ENCODE data around the gene TMEM11.

- TF ChIP-seq, protein P1, sequence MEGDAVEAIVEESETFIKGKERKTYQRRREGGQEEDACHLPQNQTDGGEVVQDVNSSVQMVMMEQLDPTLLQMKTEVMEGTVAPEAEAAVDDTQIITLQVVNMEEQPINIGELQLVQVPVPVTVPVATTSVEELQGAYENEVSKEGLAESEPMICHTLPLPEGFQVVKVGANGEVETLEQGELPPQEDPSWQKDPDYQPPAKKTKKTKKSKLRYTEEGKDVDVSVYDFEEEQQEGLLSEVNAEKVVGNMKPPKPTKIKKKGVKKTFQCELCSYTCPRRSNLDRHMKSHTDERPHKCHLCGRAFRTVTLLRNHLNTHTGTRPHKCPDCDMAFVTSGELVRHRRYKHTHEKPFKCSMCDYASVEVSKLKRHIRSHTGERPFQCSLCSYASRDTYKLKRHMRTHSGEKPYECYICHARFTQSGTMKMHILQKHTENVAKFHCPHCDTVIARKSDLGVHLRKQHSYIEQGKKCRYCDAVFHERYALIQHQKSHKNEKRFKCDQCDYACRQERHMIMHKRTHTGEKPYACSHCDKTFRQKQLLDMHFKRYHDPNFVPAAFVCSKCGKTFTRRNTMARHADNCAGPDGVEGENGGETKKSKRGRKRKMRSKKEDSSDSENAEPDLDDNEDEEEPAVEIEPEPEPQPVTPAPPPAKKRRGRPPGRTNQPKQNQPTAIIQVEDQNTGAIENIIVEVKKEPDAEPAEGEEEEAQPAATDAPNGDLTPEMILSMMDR (conservative IDR thresholded peaks at IDR 0.05 in 1 of 2, IDR thresholded peaks at IDR 0.05 in 1 of 2; ENCODE audit: extremely low read depth in 1 of 2, insufficient read depth in 1 of 2, low read depth in 1 of 2, low read length in 2 of 2): no peak
- no peak for TF ChIP-seq EZH2 (IDR thresholded peaks at IDR 0.05; ENCODE audit: borderline replicate concordance, low read length)
Measured at GRCh38 chr17:21240369-21241055, 26.6 kb upstream of the TMEM11 start.
